Measurements from ENCODE around the gene CUX1.

Gene CUX1

DNA sequence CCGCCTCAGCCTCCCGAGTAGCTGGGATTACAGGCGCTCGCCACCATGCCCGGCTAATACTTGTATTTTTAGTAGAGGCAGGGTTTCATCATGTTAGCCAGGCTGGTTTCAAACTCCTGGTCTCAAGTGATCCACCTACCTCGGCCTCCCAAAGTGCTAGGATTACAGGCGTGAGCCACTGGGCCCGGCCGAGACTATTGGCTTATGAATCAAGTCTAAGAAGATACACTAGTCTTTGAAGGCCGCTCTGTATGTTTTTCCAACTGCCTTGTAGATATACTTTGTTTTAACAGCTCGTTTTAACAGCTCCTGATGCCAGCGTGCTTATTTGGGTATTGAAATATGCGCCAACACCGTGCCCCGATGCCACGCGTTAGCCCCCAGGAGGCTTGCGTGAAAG is 332.8 kb downstream of the CUX1 start:
- H3K4me3 ChIP-seq (ENCODE audit: control insufficient read depth, low read depth, low read length) = no peak overlapping the region
- TF ChIP-seq, protein P1, sequence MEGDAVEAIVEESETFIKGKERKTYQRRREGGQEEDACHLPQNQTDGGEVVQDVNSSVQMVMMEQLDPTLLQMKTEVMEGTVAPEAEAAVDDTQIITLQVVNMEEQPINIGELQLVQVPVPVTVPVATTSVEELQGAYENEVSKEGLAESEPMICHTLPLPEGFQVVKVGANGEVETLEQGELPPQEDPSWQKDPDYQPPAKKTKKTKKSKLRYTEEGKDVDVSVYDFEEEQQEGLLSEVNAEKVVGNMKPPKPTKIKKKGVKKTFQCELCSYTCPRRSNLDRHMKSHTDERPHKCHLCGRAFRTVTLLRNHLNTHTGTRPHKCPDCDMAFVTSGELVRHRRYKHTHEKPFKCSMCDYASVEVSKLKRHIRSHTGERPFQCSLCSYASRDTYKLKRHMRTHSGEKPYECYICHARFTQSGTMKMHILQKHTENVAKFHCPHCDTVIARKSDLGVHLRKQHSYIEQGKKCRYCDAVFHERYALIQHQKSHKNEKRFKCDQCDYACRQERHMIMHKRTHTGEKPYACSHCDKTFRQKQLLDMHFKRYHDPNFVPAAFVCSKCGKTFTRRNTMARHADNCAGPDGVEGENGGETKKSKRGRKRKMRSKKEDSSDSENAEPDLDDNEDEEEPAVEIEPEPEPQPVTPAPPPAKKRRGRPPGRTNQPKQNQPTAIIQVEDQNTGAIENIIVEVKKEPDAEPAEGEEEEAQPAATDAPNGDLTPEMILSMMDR (IDR thresholded peaks at IDR 0.05; ENCODE audit: control insufficient read depth, insufficient read depth, low read depth, low read length, missing control alignments) = no peak
- no peak for DNase-seq (ENCODE audit: low read depth)

DNA sequence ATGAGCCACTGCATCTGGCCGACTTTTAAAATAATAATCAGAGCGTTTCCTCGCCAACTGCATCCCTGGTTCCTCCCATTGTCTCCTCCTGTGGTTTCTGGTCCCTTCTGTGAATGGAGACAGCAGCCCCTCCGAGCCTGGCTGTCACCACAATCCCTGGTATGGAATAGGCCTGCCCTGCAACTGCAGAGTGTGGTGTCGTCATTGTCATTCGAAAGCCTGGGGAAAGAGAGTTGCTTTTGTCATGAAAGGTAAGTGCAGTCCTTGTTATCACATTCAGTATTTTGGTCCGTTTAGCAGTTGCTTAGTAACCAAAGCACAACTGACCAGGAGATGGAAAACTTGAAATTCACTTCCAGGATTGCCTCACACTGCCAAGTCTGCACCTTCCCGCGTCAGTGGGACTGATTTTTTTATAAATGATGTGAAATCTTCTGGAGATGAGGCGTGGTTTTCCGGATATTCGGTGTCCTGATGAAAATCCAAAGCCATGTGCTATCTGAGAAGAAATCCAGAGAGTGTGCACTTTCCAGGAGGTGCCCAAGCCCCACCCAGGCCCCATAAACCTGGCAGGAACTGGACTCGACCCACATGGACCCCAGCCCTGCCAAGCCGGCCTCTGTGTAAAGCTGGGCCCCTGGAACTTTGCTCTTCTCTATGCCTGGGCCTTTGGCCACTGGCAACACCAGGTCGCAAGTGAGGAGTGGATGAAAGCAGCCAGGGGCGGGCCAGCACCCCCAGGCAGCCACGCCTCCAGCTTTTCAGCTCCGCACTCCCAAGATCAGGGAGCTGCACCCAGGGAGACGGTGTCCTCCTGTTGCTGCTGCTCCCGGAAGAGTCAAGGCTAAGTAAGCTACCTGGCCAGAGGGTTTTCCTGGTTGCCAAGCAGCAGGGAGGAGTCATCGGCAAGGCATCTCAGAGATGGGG is 335.5 kb downstream of the CUX1 start:
- peak; percentile 13 for DNase-seq (ENCODE audit: low read depth)
- no peak overlapping the region for H3K4me3 ChIP-seq (ENCODE audit: control insufficient read depth, low read depth, low read length)
- TF ChIP-seq, protein P1 (IDR thresholded peaks at IDR 0.05; ENCODE audit: control insufficient read depth, insufficient read depth, low read depth, low read length, missing control alignments) = no peak

DNA sequence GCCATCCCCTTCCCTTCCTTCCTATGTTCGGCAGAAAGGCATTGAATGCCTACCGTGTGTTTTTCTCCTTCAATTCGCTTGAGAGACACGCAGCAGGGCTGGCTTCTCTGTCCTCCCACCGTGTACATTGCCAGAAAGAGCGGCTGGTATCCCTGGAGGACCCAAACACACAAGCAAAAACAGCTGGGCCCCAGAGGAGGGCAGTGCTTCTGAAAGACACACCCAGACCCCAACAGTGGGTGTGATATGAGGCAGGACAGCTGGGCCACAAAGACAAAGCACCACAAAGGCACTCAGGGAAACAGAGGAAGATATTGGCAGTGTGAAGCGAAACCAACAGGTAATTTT is 336.1 kb downstream of the CUX1 start:
- TF ChIP-seq, protein P1 (IDR thresholded peaks at IDR 0.05; ENCODE audit: control insufficient read depth, insufficient read depth, low read depth, low read length, missing control alignments) = no peak
- no peak for DNase-seq (ENCODE audit: low read depth)
- H3K4me3 ChIP-seq (ENCODE audit: control insufficient read depth, low read depth, low read length) = no peak overlapping the region

DNA sequence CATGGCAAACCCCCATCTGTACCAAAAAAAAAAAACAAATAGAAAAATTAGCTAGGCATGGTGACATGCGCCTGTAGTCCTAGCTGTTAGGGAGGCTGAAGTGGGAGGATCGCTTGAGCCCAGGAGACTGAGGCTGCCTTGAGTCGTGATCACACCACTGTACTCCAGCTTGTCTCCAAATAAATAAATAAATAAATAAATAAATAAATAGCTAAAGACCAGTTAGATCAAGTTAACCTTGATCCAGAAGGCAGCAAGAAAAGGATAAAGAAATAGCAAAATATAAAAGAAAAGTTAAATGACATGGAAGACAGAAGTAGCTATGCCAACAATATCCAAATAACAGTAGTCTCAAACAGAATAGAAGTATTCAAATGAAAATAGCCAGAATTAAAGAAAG is 337.0 kb downstream of the CUX1 start:
- DNase-seq (ENCODE audit: low read depth) = no peak
- TF ChIP-seq, protein P1 (IDR thresholded peaks at IDR 0.05; ENCODE audit: control insufficient read depth, insufficient read depth, low read depth, low read length, missing control alignments) = no peak
- no peak overlapping the region for H3K4me3 ChIP-seq (ENCODE audit: control insufficient read depth, low read depth, low read length)

DNA sequence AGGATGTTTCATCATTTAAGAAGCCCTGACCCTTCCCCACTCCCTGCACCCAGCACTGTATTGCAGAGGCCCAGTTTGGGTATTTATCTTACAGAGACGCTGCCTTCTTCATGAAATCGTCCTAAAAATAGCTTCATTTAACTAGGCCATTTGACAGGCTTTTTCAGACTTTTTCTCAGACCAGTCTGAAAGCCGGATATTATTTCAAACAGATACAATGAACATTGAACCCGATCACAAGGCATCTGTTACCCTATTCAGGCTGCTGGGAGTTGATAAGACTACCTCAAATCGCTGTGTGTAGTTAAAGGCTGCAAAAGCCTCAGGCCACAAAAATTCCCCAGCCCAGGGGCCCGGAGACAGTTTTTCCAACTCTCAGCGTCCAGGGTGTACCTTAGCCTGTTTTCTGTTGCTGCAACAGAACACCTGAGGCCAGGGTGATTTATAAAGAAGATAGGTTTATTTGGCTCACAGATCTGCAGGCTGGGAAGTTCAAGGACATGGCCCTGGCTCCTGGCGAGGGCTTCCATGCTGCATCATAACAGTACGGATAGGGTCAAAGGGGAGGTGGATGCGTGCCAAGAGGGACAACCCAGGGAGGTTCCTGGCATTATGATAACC is 338.5 kb downstream of the CUX1 start:
- TF ChIP-seq, protein P1 (IDR thresholded peaks at IDR 0.05; ENCODE audit: control insufficient read depth, insufficient read depth, low read depth, low read length, missing control alignments) = no peak
- no peak for DNase-seq (ENCODE audit: low read depth)
- no peak overlapping the region for H3K4me3 ChIP-seq (ENCODE audit: control insufficient read depth, low read depth, low read length)

DNA sequence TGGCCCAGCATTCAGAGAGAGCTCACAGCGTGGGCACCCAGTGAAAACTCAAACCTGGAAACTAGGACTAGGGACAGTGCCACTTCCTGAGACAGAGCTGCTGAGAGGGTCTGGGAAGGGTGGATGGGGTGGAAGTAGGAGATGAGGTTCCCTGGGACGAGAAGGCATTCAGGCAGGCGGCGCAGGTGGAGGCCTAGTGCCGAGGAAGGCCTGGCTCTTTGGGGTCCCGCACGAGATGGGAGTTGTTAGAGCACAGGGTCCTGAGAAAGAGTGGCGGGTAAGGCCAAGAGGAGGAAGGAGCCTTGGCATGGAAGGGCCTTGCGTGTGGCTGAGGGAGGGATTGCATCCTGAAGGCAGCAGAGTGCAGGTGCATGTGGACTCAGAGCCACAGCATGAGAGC is 339.4 kb downstream of the CUX1 start:
- TF ChIP-seq, protein P1 (IDR thresholded peaks at IDR 0.05; ENCODE audit: control insufficient read depth, insufficient read depth, low read depth, low read length, missing control alignments) = no peak
- no peak for DNase-seq (ENCODE audit: low read depth)
- H3K4me3 ChIP-seq (ENCODE audit: control insufficient read depth, low read depth, low read length) = no peak overlapping the region
